Measurements from ENCODE around the gene MYH3. TPM values are rescaled to one million over a fixed set of nuclear protein-coding genes. Genes with fewer than 3 reads are reported as not detected.

MYH3 gene
- total RNA-seq, 1 experiment from 2014 or later: 4.1 TPM

DNA sequence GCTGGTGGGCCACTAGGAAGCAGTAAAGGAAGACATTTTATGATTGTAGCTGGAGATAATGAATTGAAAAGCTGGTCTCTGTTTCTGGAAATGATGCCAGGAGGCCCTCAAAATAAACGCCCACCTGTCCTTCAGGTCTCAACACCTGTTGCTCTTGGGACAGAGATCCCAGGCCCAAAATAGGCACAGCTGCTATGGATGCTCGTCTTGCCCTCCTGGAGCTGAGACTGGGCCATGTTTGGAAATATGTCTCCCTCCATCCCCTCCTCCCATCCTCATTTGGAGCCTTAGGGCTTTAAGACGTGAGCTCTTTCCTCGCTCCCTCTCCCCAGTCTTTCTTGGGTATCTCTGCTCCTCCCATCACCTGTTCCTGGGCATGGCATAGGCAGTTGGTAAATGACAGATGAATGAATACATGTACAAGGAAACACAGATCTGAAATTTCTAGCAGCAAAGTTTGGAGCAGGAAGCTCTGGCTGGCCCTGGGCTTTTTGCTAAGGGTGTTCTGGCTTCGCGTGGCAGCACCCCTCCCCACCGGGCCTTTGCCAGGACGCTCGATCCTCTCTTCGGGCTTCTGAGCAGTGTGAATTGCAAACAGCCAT, 33.3 kb downstream of the MYH3 start:
- Histone ChIP-seq H2AFZ (ENCODE audit: low read length) (no peak overlapping the region), H3K4me3 (ENCODE audit: low read length) (no peak overlapping the region)

GRCh38 chr17:10622617-10623485, 34.3 kb downstream of the MYH3 start:
- Histone ChIP-seq H3K9me2 (replicated peaks; ENCODE audit: low read length) (no peaks in the 10 kb centered on the region), H3K27me3 (ENCODE audit: low read length) (no peaks in the 10 kb centered on the region), H3F3A (ENCODE audit: low read length, unreplicated experiment) (no peaks in the 10 kb centered on the region), H3K36me3 (ENCODE audit: low read depth, low read length) (no peaks in the 10 kb centered on the region), H2AFZ (ENCODE audit: low read length) (no peak overlapping the region), H3K9ac (ENCODE audit: low read length) (no peak overlapping the region), H3K4me2 (ENCODE audit: low read length) (no peak overlapping the region), H3K27ac (ENCODE audit: low read length) (no peak overlapping the region), H3K4me3 (ENCODE audit: low read length) (no peak overlapping the region), H4K20me1 (ENCODE audit: low read length) (no peaks in the 10 kb centered on the region), H3K79me2 (ENCODE audit: low read length) (no peaks in the 10 kb centered on the region), H3K9me3 (ENCODE audit: low read length) (no peaks in the 10 kb centered on the region), H3K4me1 (ENCODE audit: insufficient read depth, low read length) (no peaks in the 10 kb centered on the region)
- POLR2A ChIA-PET (ENCODE audit: unreplicated experiment): no interaction called here
- DNase-seq (no peak), ATAC-seq (no peak)
- TF ChIP-seq, protein P1, sequence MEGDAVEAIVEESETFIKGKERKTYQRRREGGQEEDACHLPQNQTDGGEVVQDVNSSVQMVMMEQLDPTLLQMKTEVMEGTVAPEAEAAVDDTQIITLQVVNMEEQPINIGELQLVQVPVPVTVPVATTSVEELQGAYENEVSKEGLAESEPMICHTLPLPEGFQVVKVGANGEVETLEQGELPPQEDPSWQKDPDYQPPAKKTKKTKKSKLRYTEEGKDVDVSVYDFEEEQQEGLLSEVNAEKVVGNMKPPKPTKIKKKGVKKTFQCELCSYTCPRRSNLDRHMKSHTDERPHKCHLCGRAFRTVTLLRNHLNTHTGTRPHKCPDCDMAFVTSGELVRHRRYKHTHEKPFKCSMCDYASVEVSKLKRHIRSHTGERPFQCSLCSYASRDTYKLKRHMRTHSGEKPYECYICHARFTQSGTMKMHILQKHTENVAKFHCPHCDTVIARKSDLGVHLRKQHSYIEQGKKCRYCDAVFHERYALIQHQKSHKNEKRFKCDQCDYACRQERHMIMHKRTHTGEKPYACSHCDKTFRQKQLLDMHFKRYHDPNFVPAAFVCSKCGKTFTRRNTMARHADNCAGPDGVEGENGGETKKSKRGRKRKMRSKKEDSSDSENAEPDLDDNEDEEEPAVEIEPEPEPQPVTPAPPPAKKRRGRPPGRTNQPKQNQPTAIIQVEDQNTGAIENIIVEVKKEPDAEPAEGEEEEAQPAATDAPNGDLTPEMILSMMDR (conservative IDR thresholded peaks at IDR 0.05; ENCODE audit: low read depth, low read length): no peak
- TF ChIP-seq EZH2phosphoT487 (IDR thresholded peaks at IDR 0.05; ENCODE audit: borderline replicate concordance, low read length) (no peak), EZH2 (IDR thresholded peaks at IDR 0.05; ENCODE audit: low read length, unreplicated experiment) (no peak)
- CTCF ChIA-PET: interaction anchor here (0.6 kb wide), 1 partner anchor 543 kb away, joined by 4 read pairs; no protein-coding TSS in a partner anchor
- no TSS peak for BruUV-seq (replicated peaks)
- intact Hi-C loops (cut with micrococcal nuclease): no loop called here

More for the DNA sequence above, 33.3 kb downstream of the MYH3 start:
- H3K27me3 ChIP-seq (ENCODE audit: low read length): no peaks in the 10 kb centered on the region
- DNase-seq (no peak), ATAC-seq (no peak)
- H3F3A ChIP-seq (ENCODE audit: low read length, unreplicated experiment): no peaks in the 10 kb centered on the region
- TF ChIP-seq EZH2 (IDR thresholded peaks at IDR 0.05; ENCODE audit: low read length, unreplicated experiment): no peak
- TF ChIP-seq, protein P1 (conservative IDR thresholded peaks at IDR 0.05; ENCODE audit: low read depth, low read length): no peak
- no peak for TF ChIP-seq EZH2phosphoT487 (IDR thresholded peaks at IDR 0.05; ENCODE audit: borderline replicate concordance, low read length)
- no peaks in the 10 kb centered on the region for H3K9me2 ChIP-seq (replicated peaks; ENCODE audit: low read length)
- no peaks in the 10 kb centered on the region for H3K36me3 ChIP-seq (ENCODE audit: low read depth, low read length)
- no peak overlapping the region for H3K27ac ChIP-seq (ENCODE audit: low read length)
- no peaks in the 10 kb centered on the region for H4K20me1 ChIP-seq (ENCODE audit: low read length)
- no peak overlapping the region for H3K9ac ChIP-seq (ENCODE audit: low read length)
- intact Hi-C loops (cut with micrococcal nuclease): no loop called here
- BruUV-seq (replicated peaks): no TSS peak
- ChIA-PET CTCF (no interaction called here), POLR2A (ENCODE audit: unreplicated experiment) (no interaction called here)
- no peaks in the 10 kb centered on the region for H3K79me2 ChIP-seq (ENCODE audit: low read length)
- H3K4me1 ChIP-seq (ENCODE audit: insufficient read depth, low read length): no peaks in the 10 kb centered on the region
- H3K9me3 ChIP-seq (ENCODE audit: low read length): no peaks in the 10 kb centered on the region
- H3K4me2 ChIP-seq (ENCODE audit: low read length): no peak overlapping the region

DNA sequence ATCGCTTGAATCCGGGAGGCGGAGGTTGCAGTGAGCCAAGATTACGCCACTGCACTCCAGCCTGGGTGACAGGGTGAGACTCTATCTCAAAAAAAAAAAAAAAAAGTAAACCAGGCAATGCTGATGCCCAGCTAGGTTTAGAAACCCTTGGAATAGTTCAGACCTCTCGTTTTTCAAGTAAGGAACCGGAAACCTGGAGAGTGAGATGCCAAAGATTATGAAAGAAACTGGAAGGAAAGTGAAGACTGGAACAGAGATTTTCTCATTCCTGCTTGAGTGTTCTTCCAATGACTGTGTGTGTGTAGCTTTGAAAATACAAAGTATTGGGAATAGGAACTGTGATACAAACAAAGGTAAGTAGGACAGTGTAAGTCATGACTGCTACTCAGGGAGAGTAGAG, 35.7 kb downstream of the MYH3 start:
- ATAC-seq: no peak
- Histone ChIP-seq H4K20me1 (ENCODE audit: low read length) (no peaks in the 10 kb centered on the region), H3K27ac (ENCODE audit: low read length) (no peak overlapping the region), H3K36me3 (ENCODE audit: low read depth, low read length) (no peaks in the 10 kb centered on the region), H3F3A (ENCODE audit: low read length, unreplicated experiment) (no peaks in the 10 kb centered on the region), H3K27me3 (ENCODE audit: low read length) (no peaks in the 10 kb centered on the region), H3K4me3 (ENCODE audit: low read length) (no peak overlapping the region), H3K9ac (ENCODE audit: low read length) (no peak overlapping the region), H3K4me2 (ENCODE audit: low read length) (no peak overlapping the region), H2AFZ (ENCODE audit: low read length) (no peak overlapping the region), H3K4me1 (ENCODE audit: insufficient read depth, low read length) (no peaks in the 10 kb centered on the region), H3K9me3 (ENCODE audit: low read length) (no peaks in the 10 kb centered on the region), H3K79me2 (ENCODE audit: low read length) (no peaks in the 10 kb centered on the region), H3K9me2 (replicated peaks; ENCODE audit: low read length) (no peaks in the 10 kb centered on the region)
- ChIA-PET POLR2A (ENCODE audit: unreplicated experiment) (no interaction called here), CTCF (no interaction called here)
- intact Hi-C loops (cut with micrococcal nuclease): no loop called here
- DNase-seq: no peak
- no peak for TF ChIP-seq EZH2 (IDR thresholded peaks at IDR 0.05; ENCODE audit: low read length, unreplicated experiment)
- no peak for TF ChIP-seq EZH2phosphoT487 (IDR thresholded peaks at IDR 0.05; ENCODE audit: borderline replicate concordance, low read length)
- TF ChIP-seq, protein P1 (conservative IDR thresholded peaks at IDR 0.05; ENCODE audit: low read depth, low read length): no peak
- BruUV-seq (replicated peaks): no TSS peak
